Measurements from ENCODE around the gene TYMS.
"Not testable (repeated sequence)": the region's sequence is repeated elsewhere in the genome, so short reads cannot be mapped to it uniquely, and the experiment has no call there.

The TYMS gene

DNA sequence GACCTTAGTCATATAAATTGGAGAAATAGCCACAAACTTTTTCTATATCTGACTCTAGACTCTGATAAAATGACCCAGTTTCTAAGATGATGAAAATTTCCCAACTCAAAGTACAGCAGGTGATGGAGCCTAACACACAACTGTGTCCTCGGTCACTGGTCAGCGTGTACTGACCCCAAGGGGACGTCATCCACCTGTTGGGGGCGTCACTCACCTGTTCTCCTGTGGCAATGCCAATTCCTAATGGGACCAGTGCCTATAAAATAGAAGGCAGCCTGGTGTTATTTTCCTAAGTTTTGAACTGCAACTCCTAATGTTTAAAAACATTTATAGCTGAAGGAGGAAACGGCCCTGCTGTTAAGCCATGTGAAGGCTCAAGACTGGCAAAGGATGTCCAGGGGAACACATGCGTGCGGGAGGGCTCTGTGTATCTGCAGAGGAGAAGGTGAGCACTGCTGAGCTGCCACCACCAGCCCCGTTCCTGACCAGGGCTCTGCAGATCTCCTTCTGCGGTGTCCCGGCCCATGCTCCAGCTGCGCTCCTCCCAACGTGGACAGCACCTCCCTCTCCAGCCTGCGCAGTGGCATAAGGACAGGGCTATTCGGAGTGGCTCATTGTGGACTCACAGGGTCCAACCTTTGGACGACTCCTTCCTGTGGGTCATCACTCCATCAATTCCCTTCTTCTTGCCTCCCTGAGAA is 21.2 kb downstream of the TYMS start:
- DNase-seq (ENCODE audit: low read depth), result no peak

- no peak for DNase-seq (ENCODE audit: low read depth)
Measured at GRCh38 chr18:679516-679915, 22.1 kb downstream of the TYMS start.

DNA sequence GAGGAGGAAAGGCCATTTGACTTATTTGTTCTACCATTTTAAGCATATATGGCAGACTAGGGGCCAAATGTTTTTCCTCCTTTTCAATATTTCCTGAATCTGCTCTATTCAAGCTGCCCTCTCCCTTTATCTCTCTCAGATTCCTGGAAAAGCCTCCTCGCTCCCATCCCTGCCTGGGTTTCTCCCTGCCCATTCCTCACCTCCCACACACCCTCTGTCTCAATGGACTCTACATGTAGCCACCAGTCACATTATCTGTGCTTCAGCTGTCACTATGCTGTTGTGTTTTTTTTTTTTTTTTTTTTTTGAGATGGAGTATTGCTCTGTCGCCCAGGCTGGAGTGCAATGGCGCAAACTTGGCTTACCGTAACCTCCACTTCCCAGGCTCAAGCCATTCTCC is 22.9 kb downstream of the TYMS start:
- DNase-seq (ENCODE audit: low read depth), result no peak

DNA sequence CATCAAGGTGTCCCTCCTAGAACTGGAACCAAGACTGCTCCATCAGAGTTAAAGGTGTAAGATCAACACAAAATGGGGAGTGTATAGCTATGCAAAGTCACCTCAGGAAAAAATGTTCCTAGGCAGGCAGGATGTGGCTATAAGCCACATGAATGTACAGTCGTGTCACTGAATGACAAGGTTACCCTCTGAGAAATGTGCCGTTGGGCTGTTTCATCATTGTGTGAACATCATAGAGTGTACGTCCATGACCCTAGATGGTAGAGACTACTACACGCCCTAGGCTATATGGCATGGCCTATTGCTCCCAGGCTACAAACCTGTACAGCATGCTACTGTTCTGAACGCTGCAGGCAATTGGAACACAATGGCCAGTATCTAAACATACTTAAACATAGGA is 24.5 kb downstream of the TYMS start:
- no peak for DNase-seq (ENCODE audit: low read depth)

- DNase-seq (ENCODE audit: low read depth), result not testable (repeated sequence)
Measured at GRCh38 chr18:682416-682815, 25.0 kb downstream of the TYMS start.

DNA sequence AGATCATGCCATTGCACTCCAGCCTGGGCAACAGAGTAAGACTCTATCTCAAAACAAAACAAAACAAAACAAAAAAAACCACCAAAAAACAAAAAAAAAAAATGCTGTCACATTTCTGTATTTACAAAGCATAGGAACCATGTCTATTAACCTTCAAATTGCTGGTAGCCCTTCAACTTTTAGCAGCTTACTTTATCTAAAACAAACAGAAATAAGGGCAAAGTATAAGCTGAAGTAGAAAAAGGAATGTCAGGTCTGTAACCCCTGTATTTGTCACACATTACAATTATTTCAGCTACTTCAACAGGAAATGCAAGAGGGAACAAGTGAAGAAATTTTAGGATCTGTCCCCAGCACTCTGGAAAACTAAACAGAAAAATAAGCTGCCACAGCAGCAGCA is 25.4 kb downstream of the TYMS start:
- no peak for DNase-seq (ENCODE audit: low read depth)

- no peak for DNase-seq (ENCODE audit: low read depth)
Measured at GRCh38 chr18:683531-683930, 26.1 kb downstream of the TYMS start.

- DNase-seq (ENCODE audit: low read depth), result no peak
Measured at GRCh38 chr18:685438-685837, 28.0 kb downstream of the TYMS start.

GRCh38 chr18:686339-687111 is 29.1 kb downstream of the TYMS start:
- no peak for DNase-seq (ENCODE audit: low read depth)

DNA sequence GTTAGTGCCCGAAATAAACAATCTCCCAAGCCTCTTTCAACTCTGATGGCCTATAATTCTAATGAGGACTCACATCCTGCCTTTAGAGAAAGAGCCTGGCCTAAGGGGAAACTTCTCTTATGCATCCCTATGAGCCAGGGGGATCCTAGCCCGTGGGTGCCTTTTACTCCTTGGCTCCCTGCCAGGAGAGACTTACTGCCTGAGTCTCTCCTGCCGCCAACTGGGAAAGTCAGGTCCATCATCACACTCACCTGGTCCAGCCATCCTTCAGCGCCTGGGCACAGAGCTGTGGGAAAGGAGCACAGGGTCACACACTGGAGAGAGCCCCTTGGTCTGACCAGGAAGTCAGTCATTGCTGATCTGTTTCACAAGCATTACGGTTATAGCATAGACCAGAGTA is 30.9 kb downstream of the TYMS start:
- no peak for DNase-seq (ENCODE audit: low read depth)

DNA sequence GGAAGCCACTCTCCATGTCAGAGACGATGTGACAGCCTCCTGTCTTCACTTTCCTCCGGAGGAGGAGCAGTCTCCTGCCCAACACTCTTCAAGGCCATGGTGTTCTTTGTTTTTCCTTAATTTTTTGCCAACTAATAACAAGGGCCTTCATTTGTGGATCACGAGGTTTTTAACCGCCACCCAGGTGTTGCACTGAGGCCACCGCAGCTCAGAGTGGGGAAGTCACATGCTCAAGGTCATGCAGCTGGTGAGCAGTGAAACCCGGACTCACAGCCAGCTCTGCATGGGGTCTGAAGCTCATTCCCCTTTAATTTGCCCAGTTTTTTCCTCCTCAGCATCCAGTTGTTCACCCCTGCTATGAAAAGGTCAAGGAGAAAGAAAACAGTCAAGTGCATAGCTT is 35.4 kb downstream of the TYMS start:
- DNase-seq (ENCODE audit: low read depth), result no peak

DNA sequence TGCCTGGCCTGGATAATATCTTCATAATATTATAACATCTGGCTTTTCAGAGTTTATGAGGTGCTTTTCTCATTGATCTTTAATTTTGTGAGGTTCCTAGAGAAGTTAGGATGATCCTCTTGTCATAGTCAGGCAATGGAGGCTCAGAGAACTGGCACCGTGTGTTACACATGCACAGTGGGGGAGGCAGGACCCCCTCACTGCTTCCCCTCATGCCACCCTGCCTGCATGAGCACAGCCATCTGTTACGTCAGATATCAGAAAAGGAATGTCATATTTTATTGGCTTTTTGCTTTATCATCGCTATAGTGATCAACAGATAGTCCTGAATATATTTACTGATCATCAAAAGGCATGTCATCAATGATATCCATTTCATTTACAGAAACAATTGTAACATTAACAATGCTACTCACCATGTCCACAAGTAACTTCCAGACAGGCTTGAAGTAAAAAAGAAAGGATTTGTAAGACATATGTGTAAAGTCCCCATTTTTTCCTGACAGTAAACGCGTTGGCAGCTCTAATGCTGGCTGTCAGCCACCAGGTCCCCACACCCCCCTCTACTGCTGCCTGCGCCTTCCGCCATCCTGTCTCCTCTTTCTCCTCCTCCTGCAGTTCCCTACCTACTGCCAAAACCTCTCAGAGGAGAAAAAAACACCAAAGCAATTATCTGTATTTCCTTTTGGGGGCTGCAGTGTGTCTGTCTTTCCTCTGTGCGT is 36.2 kb downstream of the TYMS start:
- no peak for DNase-seq (ENCODE audit: low read depth)

DNA sequence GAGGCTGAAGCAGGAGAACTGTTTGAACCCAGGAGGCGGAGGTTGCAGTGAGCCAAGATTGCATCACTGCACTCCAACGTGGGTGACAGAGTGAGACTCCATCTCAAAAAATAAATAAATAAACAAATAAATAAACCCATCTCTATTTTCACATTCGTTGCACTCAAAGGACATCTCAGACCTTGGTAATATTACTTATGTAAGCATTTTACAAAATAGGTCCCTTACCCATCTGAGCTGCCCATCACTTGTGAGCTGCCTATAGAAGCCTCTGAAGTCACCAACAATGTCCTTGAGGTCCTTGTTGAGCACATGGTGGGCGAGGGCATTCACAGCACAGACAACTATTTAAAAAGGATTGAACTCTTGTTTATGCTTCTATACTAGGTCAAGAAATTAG is 39.6 kb downstream of the TYMS start:
- no peak for DNase-seq (ENCODE audit: low read depth)

DNA sequence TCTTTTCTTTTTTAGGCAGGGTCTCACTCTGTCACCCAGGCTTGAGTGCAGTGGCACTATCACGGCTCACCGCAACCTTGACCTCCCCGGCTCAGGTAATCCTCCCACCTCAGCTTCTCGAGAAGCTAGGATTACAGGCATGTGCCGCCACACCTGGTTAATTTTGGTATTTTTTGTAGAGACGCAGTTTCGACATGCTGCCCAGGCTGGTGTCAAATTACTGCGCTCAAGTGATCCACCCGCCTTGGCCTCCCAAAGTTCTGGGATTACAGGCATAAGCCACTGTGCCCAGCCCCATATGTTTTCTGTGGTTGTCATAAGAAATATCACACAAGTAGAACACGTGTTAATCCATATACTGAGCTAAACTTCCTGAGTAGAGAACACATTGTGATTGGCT is 40.3 kb downstream of the TYMS start:
- no peak for DNase-seq (ENCODE audit: low read depth)

- no peak for DNase-seq (ENCODE audit: low read depth)
Measured at GRCh38 chr18:703213-703967, 45.9 kb downstream of the TYMS start.

DNA sequence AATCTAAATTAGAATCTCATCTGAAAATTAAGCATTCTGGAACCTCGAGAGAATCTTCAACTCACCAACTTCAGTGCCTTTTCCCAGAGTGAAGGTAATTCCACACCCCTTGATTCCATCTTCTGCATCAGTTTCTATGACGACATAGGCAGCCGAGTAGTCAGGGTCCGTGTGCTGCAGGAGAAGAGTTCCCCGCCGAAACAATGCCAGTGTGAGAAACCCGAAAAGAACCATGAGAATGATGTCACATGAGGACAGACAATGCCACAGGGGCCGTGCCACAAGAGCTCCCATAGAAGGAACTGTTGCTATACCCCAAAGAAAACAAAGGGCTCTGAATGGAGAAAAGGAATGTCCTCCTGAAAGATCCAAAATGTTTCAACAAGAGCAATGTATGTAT is 49.0 kb downstream of the TYMS start:
- DNase-seq (ENCODE audit: low read depth), result no peak

DNA sequence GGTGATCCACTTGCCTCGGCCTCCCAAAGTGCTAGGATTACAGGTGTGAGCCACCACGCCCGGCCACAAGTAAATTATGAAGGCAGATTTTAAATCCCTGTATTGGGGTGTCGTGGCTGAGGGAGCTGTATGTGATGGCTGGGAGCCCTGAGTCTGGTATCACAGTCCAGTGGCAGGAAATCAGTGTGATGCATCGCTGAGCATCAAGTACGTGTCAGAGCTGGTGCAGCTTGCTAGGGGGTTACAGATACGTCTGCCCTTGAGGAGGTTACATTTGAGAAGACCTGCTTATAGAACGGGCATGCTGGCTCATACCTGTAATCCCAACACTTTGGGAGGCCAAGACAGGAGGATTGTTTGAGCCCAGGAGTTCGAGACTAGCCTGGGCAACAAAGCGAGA is 50.6 kb downstream of the TYMS start:
- DNase-seq (ENCODE audit: low read depth), result no peak

DNA sequence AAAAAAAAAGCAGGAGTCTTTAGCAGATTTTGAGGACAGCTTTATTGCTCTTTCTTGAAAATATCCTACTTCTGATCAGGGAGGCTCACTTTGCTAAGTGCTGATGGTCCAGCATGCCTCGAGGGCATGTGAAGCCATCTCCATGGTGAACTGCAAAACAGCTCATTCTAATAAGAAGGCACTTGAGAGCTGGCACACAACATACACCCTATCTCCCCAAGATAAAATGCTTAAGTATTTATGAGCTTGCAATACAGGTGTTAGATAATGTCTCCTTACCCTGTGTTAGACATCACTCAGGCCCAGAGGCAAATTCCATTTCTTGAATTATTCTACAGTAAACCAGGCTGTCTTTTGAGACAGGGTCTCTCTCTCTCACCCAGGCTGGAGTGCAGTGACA is 52.3 kb downstream of the TYMS start:
- no peak for DNase-seq (ENCODE audit: low read depth)

DNA sequence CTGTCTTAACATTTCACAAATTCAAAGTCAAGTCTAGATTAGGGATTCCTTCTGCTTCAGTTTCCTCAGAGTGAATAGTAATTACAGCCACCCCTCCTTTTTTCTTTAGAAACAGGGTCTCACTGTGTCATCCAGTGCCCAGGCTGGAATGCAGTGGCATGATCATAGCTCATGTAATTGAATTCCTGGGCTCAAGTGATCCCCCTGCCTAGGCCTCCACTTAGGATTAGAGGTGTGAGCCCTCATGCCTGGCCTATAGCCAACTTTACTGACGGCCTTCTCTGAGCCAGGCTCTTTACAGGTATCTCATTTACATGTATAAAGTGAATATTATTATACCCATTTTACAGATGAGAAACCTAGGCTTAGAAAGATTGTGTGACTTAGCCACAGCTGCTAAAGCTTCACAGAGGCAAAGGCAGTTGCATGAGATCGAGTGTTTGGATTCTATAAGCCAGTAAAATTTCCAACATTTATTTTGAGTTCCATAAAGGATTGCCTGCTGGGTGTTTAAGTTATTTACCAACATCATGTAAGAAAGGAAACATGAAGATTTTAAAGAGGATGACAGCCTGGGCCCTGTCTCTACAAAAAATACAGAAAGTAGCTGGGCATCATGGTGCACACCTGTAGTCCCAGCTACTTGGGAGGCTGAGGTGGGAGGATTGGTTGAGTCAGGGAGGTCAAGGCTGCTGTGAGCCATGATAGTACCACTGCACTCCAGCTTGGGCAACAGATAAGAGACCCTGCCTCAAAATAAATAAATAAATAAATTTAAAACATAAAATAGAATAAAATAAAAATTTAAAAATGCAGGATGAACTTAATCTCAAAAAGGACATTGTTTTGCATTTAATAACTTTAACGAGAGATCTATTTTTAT is 53.2 kb downstream of the TYMS start:
- no peak for DNase-seq (ENCODE audit: low read depth)

DNA sequence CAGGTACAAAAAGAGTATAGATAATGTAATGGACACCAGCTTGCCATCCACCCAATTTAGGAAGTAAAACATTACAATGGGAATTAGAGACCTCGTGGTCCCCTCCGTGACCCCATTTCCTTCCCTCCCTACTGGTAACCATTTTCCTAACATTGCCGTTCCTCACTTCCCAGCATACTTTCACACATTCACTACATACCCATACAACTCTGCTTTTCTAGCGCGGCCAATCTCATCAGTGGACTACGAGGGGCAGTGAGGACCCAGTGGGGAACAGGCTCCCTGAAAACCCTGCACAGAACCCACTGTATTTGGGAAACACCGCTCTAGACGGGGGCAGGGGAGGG is 53.8 kb downstream of the TYMS start:
- no peak for DNase-seq (ENCODE audit: low read depth)

GRCh38 chr18:711657-712400 is 54.4 kb downstream of the TYMS start:
- peak; percentile 60 for DNase-seq (ENCODE audit: low read depth)

All from activated T-helper 9 cell treated with anti-CD3 and anti-CD28 coated beads, Interleukin-2, amount 50 U/mL, for 16 hours (primary cell).